CD4-positive, alpha-beta memory T cell (primary cell): ENCODE measurements around the gene EXTL1. TPM values are rescaled to one million over a fixed set of nuclear protein-coding genes. Genes with fewer than 3 reads are reported as not detected.
"Not testable (repeated sequence)": the region's sequence is repeated elsewhere in the genome, so short reads cannot be mapped to it uniquely, and the experiment has no call there.

Experiments used
- CTCF ChIA-PET: fragments of 350-600 bp; sonication (Branson Sonifier 250); formaldehyde crosslinking; loops from one replicate; lab custom pipeline; 2021; ENCODE audit warnings: inconsistent platforms; ENCODE audit not compliant: partially characterized antibody; lab: Charles Lee
- POLR2A ChIA-PET: fragments of 350-600 bp; sonication (Branson Sonifier 250); formaldehyde crosslinking; loops from one replicate; lab custom pipeline; 2021; ENCODE audit not compliant: partially characterized antibody; lab: Charles Lee
- DNase-seq, 5 donors: peaks; one replicate each; pipeline versions ENCODE4 v3.0.0 to v3.0.0-alpha.2; 2020 to 2022; ENCODE audit warnings: mixed read lengths in 1 of 5
- H3K27ac ChIP-seq: one replicate; pipeline ENCODE4 v1.7.0; 2013; ENCODE audit warnings: low read depth, low read length
- H3K27me3 ChIP-seq: 2 replicates; pipeline ENCODE4 v1.7.0; 2013; ENCODE audit warnings: mild to moderate bottlenecking, low read length, moderate library complexity; ENCODE audit not compliant: insufficient read depth
- H3K36me3 ChIP-seq: 2 replicates; pipeline ENCODE4 v1.7.0; 2013; ENCODE audit warnings: mild to moderate bottlenecking, low read length, moderate library complexity; ENCODE audit not compliant: insufficient read depth
- H3K4me1 ChIP-seq: 2 replicates; pipeline ENCODE4 v1.7.0; 2013; ENCODE audit warnings: mild to moderate bottlenecking, low read length, moderate library complexity; ENCODE audit not compliant: insufficient read depth
- H3K4me3 ChIP-seq, 2 donors: one replicate each; pipeline ENCODE4 v1.7.0; 2013; ENCODE audit warnings: low read length in 2 of 2, mild to moderate bottlenecking in 1 of 2
- H3K9me3 ChIP-seq, 2 donors: one replicate each; pipeline ENCODE4 v1.7.0; 2013; ENCODE audit warnings: low read length in 2 of 2, control low read depth in 1 of 2; ENCODE audit not compliant: control insufficient read depth in 1 of 2
- H3K27ac Mint-ChIP-seq, 7 donors: one replicate each; pipeline ENCODE4 v1.8.0; 2020 to 2021; ENCODE audit warnings: mixed read lengths in 7 of 7, mild to moderate bottlenecking in 6 of 7, inconsistent platforms in 3 of 7, moderate library complexity in 3 of 7
- H3K27me3 Mint-ChIP-seq, 2 donors: one replicate each; pipeline ENCODE4 v1.8.0; 2020 to 2021; ENCODE audit warnings: mixed read lengths in 2 of 2
- H3K36me3 Mint-ChIP-seq, 2 donors: one replicate each; pipeline ENCODE4 v1.8.0; 2020 to 2021; ENCODE audit warnings: mixed read lengths in 2 of 2, inconsistent platforms in 1 of 2, mild to moderate bottlenecking in 1 of 2
- H3K4me1 Mint-ChIP-seq, 4 donors: one replicate each; pipeline ENCODE4 v1.8.0; 2020 to 2021; ENCODE audit warnings: mixed read lengths in 4 of 4, mild to moderate bottlenecking in 1 of 4
- H3K4me3 Mint-ChIP-seq, 8 donors: one replicate each; pipeline ENCODE4 v1.8.0; 2020 to 2021; ENCODE audit warnings: mixed read lengths in 8 of 8, mild to moderate bottlenecking in 7 of 8, moderate library complexity in 6 of 8, inconsistent platforms in 3 of 8
- H3K9me3 Mint-ChIP-seq, 8 donors: one replicate each; pipeline ENCODE4 v1.8.0; 2020 to 2021; ENCODE audit warnings: mixed read lengths in 8 of 8, mild to moderate bottlenecking in 5 of 8, inconsistent platforms in 3 of 8, moderate library complexity in 1 of 8
- intact Hi-C: fragments of 100-400 bp; cut with micrococcal nuclease; formaldehyde crosslinking; loops from one replicate; pipeline ENCODE4 v1.15.1; 2023
- polyA plus RNA-seq, 2 donors: library from polyadenylated mRNA; unstranded; fragments of 300-500 nt; fragmentation: Illumina TruSeq; gene quantifications; one replicate each; pipeline ENCODE4 v1.2.3, GENCODE V29; 2021
- total RNA-seq, 2 experiments: library from RNA; stranded (reverse); gene quantifications; one replicate each; pipeline ENCODE4 v1.2.3, GENCODE V29; 2021

Gene EXTL1
- total and polyA plus RNA-seq, 4 experiments from 2014 or later = 0.12 to 0.19 TPM; not detected in 2

DNA sequence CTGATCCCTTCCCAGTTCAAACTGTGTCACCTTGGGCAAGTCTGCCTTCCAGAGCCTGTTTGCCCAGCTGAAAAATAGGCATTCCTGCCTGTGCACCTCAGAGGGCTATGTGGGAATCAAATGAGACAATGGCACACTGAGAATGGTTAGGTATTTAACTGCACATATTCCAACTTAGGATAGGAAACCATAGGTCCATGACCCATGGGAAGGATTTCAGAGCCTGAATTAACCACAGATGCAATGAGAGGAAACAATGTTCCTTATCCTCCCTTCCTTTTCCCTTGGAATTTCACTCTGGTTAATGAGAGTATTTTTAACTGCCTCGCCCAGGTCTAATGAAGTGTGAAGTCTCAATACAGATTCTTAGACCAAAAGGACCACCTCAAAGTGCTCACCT, 36.4 kb upstream of the EXTL1 start:
- H3K36me3 ChIP-seq = peaks cover 25% of the 10 kb centered on the region
- H3K4me3 ChIP-seq = no peak overlapping the region
- H3K36me3 Mint-ChIP-seq = peaks cover 50 to 58% of the 10 kb centered on the region in 2 donors
- no peaks in the 10 kb centered on the region for H3K9me3 ChIP-seq
- H3K9me3 Mint-ChIP-seq = no peaks in the 10 kb centered on the region
- H3K27me3 Mint-ChIP-seq = no peaks in the 10 kb centered on the region
- H3K27ac ChIP-seq = no peak overlapping the region
- peaks cover 13% of the 10 kb centered on the region for H3K4me1 ChIP-seq
- ChIA-PET POLR2A (no interaction called here), CTCF (no interaction called here)
- intact Hi-C loops = no loop called here
- peaks cover 10 to 27% (median 20%) of the 10 kb centered on the region in 4 donors for H3K4me1 Mint-ChIP-seq
- no peak overlapping the region for H3K4me3 Mint-ChIP-seq
- H3K27ac Mint-ChIP-seq = no peak overlapping the region
- no peaks in the 10 kb centered on the region for H3K27me3 ChIP-seq
- DNase-seq = no peak

DNA sequence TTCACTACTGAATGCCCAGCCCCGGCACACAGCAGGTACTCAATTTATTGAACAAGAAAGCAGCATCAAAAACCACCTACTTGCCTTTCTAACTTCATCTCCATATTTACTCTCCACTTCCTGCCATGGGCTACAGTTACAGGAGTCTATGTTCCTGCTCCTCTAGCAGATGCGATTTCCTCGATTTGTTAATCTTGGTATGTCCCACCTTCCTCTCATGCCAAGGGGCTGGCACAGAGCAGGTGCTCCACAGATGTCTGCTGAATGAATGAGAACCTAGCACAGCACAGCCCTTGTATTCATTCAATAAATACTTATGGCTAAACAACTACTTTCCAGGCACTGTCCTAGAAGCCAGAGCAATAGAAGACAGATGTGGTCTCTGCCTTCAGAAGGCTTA, 35.9 kb upstream of the EXTL1 start:
- peaks cover 17% of the 10 kb centered on the region for H3K4me1 ChIP-seq
- no peak overlapping the region for H3K4me3 Mint-ChIP-seq
- H3K9me3 Mint-ChIP-seq = no peaks in the 10 kb centered on the region
- H3K27ac Mint-ChIP-seq = peak overlapping the region in 3 of 7 donors; percentile 20 to 77 (median 34)
- H3K4me1 Mint-ChIP-seq = peaks cover 13 to 32% (median 23%) of the 10 kb centered on the region in 4 donors
- H3K4me3 ChIP-seq = no peak overlapping the region
- H3K36me3 ChIP-seq = peaks cover 25% of the 10 kb centered on the region
- no peaks in the 10 kb centered on the region for H3K27me3 ChIP-seq
- H3K36me3 Mint-ChIP-seq = peaks cover 50 to 60% of the 10 kb centered on the region in 2 donors
- DNase-seq = no peak
- H3K27me3 Mint-ChIP-seq = no peaks in the 10 kb centered on the region
- ChIA-PET CTCF (interaction anchor here (6.7 kb wide), 1 partner anchor 90 kb away, joined by 65 read pairs; no protein-coding TSS in a partner anchor), POLR2A (no interaction called here)
- H3K9me3 ChIP-seq = no peaks in the 10 kb centered on the region
- intact Hi-C loops = no loop called here
- no peak overlapping the region for H3K27ac ChIP-seq

DNA sequence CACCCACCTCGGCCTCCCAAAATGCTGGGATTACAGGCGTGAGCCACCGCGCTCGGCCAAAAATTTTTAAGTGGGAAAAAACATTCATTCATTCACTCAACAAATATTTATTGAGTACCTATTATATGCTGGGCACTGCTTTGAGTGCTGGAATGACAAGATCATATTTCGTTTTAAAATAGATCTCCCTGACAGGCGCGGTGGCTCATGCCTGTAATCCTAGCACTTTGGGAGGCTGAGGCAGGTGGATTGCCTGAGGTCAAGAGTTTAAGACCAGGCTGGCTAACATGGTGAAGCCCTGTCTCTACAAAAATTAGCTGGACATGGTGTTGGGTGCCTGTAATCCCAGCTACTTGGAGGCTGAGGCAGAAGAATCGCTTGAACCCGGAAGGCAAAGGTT, 34.8 kb upstream of the EXTL1 start:
- H3K27me3 Mint-ChIP-seq, H3K27ac ChIP-seq, H3K4me3 ChIP-seq, intact Hi-C loops, DNase-seq, H3K4me3 Mint-ChIP-seq, H3K27me3 ChIP-seq, H3K9me3 ChIP-seq, POLR2A ChIA-PET, H3K27ac Mint-ChIP-seq, H3K9me3 Mint-ChIP-seq: not testable (repeated sequence)
- H3K4me1 ChIP-seq = peaks cover 24% of the 10 kb centered on the region
- CTCF ChIA-PET = interaction anchor here (3.4 to 6.7 kb wide), 2 partner anchors 10 to 91 kb away, joined by 29 to 65 read pairs; partner anchors contain the start of gene PAFAH2
- Mint-ChIP-seq H3K36me3 (peaks cover 45 to 57% of the 10 kb centered on the region in 2 donors), H3K4me1 (peaks cover 18 to 40% (median 29%) of the 10 kb centered on the region in 4 donors)
- H3K36me3 ChIP-seq = peaks cover 18% of the 10 kb centered on the region

- Mint-ChIP-seq H3K4me3 (peak overlapping the region in 1 of 8 donors; percentile 57), H3K36me3 (peaks cover 33 to 46% of the 10 kb centered on the region in 2 donors), H3K27ac (peak overlapping the region in 3 of 7 donors; percentile 22 to 71 (median 36)), H3K9me3 (no peaks in the 10 kb centered on the region), H3K4me1 (peaks cover 22 to 51% (median 36%) of the 10 kb centered on the region in 4 donors), H3K27me3 (no peaks in the 10 kb centered on the region)
- ChIA-PET POLR2A (interaction anchor here (0.7 to 1.8 kb wide), 3 partner anchors 9 to 17 kb away, joined by 3 to 8 read pairs (median 8); partner anchors contain the start of gene PAFAH2), CTCF (interaction anchor here (0.7 to 6.7 kb wide), 5 partner anchors 9 to 159 kb away, joined by 3 to 65 read pairs (median 3); partner anchors contain the start of gene PAFAH2)
- intact Hi-C loops = no loop called here
- Histone ChIP-seq H3K36me3 (peaks cover 7% of the 10 kb centered on the region), H3K27me3 (no peaks in the 10 kb centered on the region), H3K4me1 (peaks cover 35% of the 10 kb centered on the region), H3K9me3 (no peaks in the 10 kb centered on the region), H3K27ac (no peak overlapping the region), H3K4me3 (no peak overlapping the region)
- DNase-seq = no peak
These were observed 33.6 kb upstream of the EXTL1 start for GRCh38 chr1:25987951-25988350.

- ChIA-PET POLR2A (interaction anchor here (0.6 to 3.0 kb wide), 8 partner anchors 16 to 170 kb away, joined by 3 to 27 read pairs (median 3); partner anchors contain the start of gene MTFR1L), CTCF (interaction anchor here (1.2 to 6.7 kb wide), 5 partner anchors 8 to 94 kb away, joined by 3 to 65 read pairs (median 9); partner anchors contain the start of gene PAFAH2)
- Mint-ChIP-seq H3K27me3 (no peaks in the 10 kb centered on the region), H3K4me3 (peak overlapping the region; percentile 79 to 92 (median 86)), H3K4me1 (peaks cover 26 to 62% (median 40%) of the 10 kb centered on the region in 4 donors), H3K9me3 (no peaks in the 10 kb centered on the region), H3K36me3 (peaks cover 19 to 33% of the 10 kb centered on the region in 2 donors), H3K27ac (peak overlapping the region in 6 of 7 donors; percentile 71 to 97 (median 84))
- intact Hi-C loops = loop anchor here (2.0 kb wide), 1 partner anchor 19 kb away; no protein-coding TSS in a partner anchor
- Histone ChIP-seq H3K4me1 (peaks cover 46% of the 10 kb centered on the region), H3K4me3 (peak overlapping the region in 1 of 2 donors; percentile 62), H3K27me3 (no peaks in the 10 kb centered on the region), H3K36me3 (no peaks in the 10 kb centered on the region), H3K27ac (peak overlapping the region; percentile 67), H3K9me3 (no peaks in the 10 kb centered on the region)
- no peak for DNase-seq
These were observed 31.9 kb upstream of the EXTL1 start for GRCh38 chr1:25989440-25990234.

DNA sequence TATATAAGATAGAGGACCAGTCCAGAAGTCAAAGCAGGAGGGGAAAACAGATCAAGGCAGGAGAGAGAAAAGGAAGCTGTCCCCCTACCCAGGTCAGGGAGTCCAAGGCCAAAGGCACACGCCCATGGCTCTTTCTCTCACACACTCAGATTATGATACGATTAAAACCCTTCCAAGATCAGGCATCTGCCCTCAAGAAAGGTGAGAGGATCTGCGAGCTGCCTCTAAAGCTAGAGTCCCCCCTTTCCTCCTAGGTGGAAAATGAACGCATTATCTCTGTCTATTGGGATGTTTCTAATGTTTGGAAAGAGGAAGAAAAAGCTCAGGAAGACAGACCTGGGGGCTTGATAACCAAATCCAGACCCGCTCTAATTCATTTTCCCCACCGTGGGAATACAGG, 31.3 kb upstream of the EXTL1 start:
- H3K27ac ChIP-seq = peak overlapping the region; percentile 67
- intact Hi-C loops = loop anchor here (2.0 kb wide), 1 partner anchor 19 kb away; no protein-coding TSS in a partner anchor
- no peaks in the 10 kb centered on the region for H3K9me3 ChIP-seq
- peak overlapping the region; percentile 79 to 92 (median 86) for H3K4me3 Mint-ChIP-seq
- peaks cover 19 to 33% of the 10 kb centered on the region in 2 donors for H3K36me3 Mint-ChIP-seq
- H3K4me1 ChIP-seq = peaks cover 46% of the 10 kb centered on the region
- peak overlapping the region; percentile 26 to 62 for H3K4me3 ChIP-seq
- H3K9me3 Mint-ChIP-seq = no peaks in the 10 kb centered on the region
- H3K27me3 ChIP-seq = no peaks in the 10 kb centered on the region
- CTCF ChIA-PET = interaction anchor here (1.1 to 6.7 kb wide), 7 partner anchors 7 to 98 kb away, joined by 3 to 65 read pairs (median 5); partner anchors contain the start of gene PAFAH2
- no peak for DNase-seq
- no peaks in the 10 kb centered on the region for H3K36me3 ChIP-seq
- H3K27ac Mint-ChIP-seq = peak overlapping the region; percentile 71 to 97 (median 85)
- POLR2A ChIA-PET = interaction anchor here (0.6 to 3.0 kb wide), 10 partner anchors 10 to 743 kb away, joined by 3 to 27 read pairs (median 4); partner anchors contain the start of genes MTFR1L and RSRP1
- H3K4me1 Mint-ChIP-seq = peaks cover 29 to 62% (median 42%) of the 10 kb centered on the region in 4 donors
- H3K27me3 Mint-ChIP-seq = no peaks in the 10 kb centered on the region
